SH-SY5Y (cell line): ENCODE measurements around the gene MFAP3.

Experiments used
- GATA2 ChIP-seq: IDR thresholded peaks from 2 replicates; pipeline ENCODE4 v1.6.1; 2011; ENCODE audit warnings: mild to moderate bottlenecking, low read depth, low read length
- GATA3 ChIP-seq: IDR thresholded peaks from 2 replicates; pipeline ENCODE4 v1.6.1; 2011; ENCODE audit warnings: low read depth, mild to moderate bottlenecking, low read length, moderate library complexity

MFAP3 gene

GRCh38 chr5:154038261-154038706 lies 483 bp upstream of the MFAP3 start:
- TF ChIP-seq GATA3, result no peak
- TF ChIP-seq GATA2, result peak; percentile 52; the same call in 1 of the 2 replicates

GRCh38 chr5:154039458-154039829 lies 677 bp downstream of the MFAP3 start:
- TF ChIP-seq GATA3, result no peak
- TF ChIP-seq GATA2, result no peak

- TF ChIP-seq GATA2 (no peak), GATA3 (no peak)
Measured at GRCh38 chr5:154042766-154043165, 4.0 kb downstream of the MFAP3 start.

DNA sequence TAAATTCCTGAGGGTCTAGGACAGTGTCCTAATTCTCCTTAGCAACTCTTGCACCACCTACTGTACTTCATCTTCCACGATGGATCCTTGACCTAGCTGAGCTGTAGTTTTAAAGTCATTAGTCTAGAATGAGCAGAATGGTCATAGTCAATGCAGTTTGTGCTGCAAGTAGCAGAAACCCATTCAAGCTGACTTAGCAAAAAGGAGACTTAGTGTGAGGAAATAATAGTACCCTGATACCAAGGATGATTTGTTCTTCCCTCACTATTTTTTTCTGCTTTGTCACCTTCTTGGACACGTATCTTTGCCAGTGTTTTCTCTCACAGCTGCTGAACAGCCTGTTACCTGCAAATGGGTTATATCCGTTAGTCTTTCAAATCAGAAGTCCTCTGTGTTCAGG lies 5.3 kb downstream of the MFAP3 start:
- TF ChIP-seq GATA2, result no peak
- TF ChIP-seq GATA3, result no peak

GRCh38 chr5:154044581-154044980 lies 5.8 kb downstream of the MFAP3 start:
- TF ChIP-seq GATA2, result no peak
- TF ChIP-seq GATA3, result no peak

DNA sequence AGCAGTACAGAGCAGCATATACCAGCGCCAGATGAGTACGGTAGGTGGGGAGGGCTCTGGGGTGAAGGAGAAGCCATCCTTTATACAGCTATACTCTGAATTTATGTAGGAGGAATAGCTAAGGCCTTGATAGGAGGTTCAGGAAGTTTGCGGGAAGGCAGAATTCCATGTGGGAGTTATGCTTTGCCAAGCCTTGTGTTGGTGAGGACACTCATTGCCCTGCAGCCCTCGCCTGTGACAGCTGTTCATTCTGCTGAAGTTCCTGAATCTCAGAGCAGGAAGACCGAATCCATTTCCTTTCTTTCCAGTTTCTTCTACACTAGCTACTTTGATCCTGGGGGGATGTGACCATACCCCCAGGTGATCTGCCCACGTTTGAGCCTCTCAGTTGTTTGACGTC lies 7.7 kb downstream of the MFAP3 start:
- TF ChIP-seq GATA3 (no peak), GATA2 (no peak)

DNA sequence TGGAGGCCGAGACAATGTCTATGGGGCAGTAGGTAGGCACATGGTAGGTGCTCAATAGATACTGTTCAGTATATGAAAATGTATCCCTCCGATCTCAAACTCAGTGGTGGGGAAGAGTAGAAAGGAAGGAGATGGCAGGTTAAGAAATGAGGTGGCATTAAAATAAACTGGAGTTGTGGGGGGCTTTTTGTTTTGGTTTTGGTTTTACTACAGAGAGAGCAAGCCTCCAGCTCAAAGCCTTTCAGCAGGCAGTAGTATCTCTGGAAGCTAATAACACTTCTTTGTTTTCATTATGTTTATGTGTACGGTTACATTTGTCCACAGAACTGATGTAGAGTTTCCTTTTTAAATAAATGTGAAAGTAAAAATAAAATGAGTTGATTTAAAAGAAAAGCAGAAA lies 8.6 kb downstream of the MFAP3 start:
- TF ChIP-seq GATA2 (no peak), GATA3 (no peak)

GRCh38 chr5:154049636-154050035 lies 10.9 kb downstream of the MFAP3 start:
- TF ChIP-seq GATA3 (no peak), GATA2 (no peak)

DNA sequence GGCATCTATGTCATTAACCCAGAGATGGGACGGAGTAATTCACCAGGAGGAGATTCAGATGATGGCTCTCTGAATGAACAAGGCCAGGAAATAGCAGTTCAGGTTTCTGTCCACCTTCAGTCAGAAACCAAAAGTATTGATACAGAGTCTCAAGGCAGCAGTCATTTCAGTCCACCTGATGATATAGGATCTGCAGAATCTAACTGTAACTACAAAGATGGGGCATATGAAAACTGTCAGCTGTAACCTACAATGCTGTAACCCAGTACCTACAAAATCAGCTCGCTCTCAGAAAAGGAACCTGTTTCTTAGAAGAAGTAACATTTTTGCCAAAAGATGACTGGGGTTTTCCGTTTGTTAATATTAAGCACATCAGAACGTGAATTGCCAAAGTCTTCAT lies 14.7 kb downstream of the MFAP3 start:
- no peak for TF ChIP-seq GATA2
- no peak for TF ChIP-seq GATA3

DNA sequence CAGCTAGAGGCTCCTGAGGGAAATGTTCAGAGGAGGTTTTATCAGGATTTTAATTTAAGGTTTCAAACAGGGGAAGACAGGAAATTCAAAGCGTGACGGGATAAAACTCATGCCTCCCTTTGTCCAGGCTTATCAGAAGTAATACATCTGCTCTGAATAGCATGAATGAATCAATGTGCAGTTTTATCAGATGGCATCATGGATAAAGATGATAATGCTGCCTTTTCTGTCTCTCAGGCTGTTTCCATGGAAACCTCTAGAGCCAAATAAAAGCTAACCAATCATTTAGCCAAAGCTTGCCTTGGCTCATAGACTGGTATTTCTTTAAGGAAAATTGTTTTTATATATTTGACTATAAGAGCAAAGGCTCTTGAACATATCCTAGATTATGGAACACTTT lies 16.4 kb downstream of the MFAP3 start:
- TF ChIP-seq GATA2, result no peak; the same call in 1 of the 2 replicates
- no peak for TF ChIP-seq GATA3

DNA sequence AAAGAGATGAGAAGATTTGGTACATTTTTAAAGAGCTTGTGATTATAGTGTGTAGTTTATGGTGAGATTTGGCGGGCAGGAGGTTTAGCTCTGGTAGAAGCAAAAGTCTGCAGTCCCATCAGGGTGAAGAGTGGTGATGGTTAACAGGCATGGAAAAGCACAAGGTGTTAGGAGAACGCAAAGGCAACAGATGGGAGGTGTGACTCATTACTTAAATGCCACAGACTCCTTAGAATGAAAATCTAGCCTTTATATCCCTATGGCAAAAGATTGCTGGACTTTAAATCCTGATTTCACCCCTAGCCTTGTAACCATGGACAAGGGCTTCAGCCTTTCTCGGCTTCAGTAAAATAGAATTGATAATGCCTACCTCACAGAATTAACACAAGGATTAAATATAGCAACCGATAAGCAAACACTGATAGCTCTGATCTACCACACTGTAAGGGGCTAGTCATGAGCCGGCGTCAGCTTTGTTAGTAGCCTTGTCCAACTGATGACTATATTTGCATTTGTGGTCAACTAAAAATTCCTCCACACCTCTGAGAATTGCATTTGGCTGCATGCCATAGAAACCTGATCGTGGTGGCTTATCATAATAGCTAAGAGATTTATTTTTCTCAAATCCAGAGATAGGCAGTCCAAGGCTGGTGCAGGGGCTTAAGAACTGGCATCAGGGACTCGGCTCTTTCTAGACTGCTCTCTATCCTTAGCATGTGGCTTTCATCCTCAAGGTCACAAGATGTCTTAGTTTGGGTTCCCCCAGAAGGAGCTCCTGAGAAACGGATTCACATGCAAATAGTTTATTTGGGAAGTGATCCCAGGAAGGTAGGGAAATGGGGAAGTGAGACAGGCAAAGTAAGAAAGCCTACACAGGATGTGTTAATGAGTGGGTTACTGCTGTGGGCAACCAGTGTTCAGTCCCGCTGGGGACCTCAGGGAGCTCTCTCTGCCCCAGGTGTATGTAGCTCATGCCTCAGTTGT lies 19.6 kb downstream of the MFAP3 start:
- no peak for TF ChIP-seq GATA2

GRCh38 chr5:154059039-154059430 lies 20.3 kb downstream of the MFAP3 start:
- no peak for TF ChIP-seq GATA3
- TF ChIP-seq GATA2, result no peak

GRCh38 chr5:154059583-154059982 lies 20.8 kb downstream of the MFAP3 start:
- TF ChIP-seq GATA2 (no peak), GATA3 (no peak)

DNA sequence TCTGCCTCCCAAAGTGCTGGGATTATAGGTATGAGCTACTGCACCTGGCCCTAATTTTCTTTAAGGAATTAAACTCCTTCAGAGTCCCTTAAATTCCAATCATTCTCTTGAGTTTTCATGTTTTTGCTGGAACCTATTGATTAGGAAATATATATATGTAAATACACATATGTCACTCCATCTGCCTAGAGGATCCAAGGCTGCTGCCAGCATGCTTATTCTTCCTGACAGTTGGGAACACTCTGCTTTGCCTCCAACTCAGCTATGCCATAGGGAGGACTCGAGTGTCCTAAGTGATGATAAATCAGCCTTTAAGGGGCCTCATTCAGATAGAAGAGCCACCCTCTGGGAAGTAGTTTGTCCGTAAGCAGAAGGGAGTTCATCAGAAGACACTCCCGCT lies 21.8 kb downstream of the MFAP3 start:
- TF ChIP-seq GATA3 (no peak), GATA2 (no peak)

- no peak for TF ChIP-seq GATA3
- no peak for TF ChIP-seq GATA2
Measured at GRCh38 chr5:154063372-154063771, 24.6 kb downstream of the MFAP3 start.
